Measurements from ENCODE around the gene MXRA7. TPM values are rescaled to one million over a fixed set of nuclear protein-coding genes. Genes with fewer than 3 reads are reported as not detected.

Gene MXRA7
- total and polyA plus RNA-seq, 8 donors: 41.4 to 209 (median 71.6) TPM

GRCh38 chr17:76702941-76703637 is 7.7 kb downstream of the MXRA7 start:
- peak overlapping the region in 2 of 5 donors; percentile 49 to 87 for H3K27ac ChIP-seq
- H3K4me1 ChIP-seq: peaks cover 16 to 76% (median 50%) of the 10 kb centered on the region in 4 donors
- no peaks in the 10 kb centered on the region for H3K27me3 ChIP-seq
- WGBS, 5 donors: 85 to 95% (median 91%) methylated on average over 10 of the region's 10 CpGs
- no peak overlapping the region for H3K4me3 ChIP-seq
- intact Hi-C loops (cut with DNase I; ENCODE audit: low total_unique reads): no loop called here
- no peaks in the 10 kb centered on the region for H3K36me3 ChIP-seq
- no peak for TF ChIP-seq POLR2A (IDR thresholded peaks at IDR 0.05)
- DNase-seq: no peak
- no peaks in the 10 kb centered on the region for H3K9me3 ChIP-seq

- Histone ChIP-seq H3K9me3 (no peaks in the 10 kb centered on the region), H3K4me3 (no peak overlapping the region), H3K27me3 (no peaks in the 10 kb centered on the region), H3K4me1 (peaks cover 27 to 76% (median 51%) of the 10 kb centered on the region in 4 donors), H3K27ac (peak overlapping the region in 4 of 5 donors; percentile 77 to 87 (median 86)), H3K36me3 (no peaks in the 10 kb centered on the region)
- 47 to 77% (median 72%) methylated on average over 2 of the region's 2 CpGs for WGBS, 5 donors
- intact Hi-C loops (cut with DNase I; ENCODE audit: low total_unique reads): no loop called here
- DNase-seq: no peak
- TF ChIP-seq, protein P1, sequence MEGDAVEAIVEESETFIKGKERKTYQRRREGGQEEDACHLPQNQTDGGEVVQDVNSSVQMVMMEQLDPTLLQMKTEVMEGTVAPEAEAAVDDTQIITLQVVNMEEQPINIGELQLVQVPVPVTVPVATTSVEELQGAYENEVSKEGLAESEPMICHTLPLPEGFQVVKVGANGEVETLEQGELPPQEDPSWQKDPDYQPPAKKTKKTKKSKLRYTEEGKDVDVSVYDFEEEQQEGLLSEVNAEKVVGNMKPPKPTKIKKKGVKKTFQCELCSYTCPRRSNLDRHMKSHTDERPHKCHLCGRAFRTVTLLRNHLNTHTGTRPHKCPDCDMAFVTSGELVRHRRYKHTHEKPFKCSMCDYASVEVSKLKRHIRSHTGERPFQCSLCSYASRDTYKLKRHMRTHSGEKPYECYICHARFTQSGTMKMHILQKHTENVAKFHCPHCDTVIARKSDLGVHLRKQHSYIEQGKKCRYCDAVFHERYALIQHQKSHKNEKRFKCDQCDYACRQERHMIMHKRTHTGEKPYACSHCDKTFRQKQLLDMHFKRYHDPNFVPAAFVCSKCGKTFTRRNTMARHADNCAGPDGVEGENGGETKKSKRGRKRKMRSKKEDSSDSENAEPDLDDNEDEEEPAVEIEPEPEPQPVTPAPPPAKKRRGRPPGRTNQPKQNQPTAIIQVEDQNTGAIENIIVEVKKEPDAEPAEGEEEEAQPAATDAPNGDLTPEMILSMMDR (IDR thresholded peaks at IDR 0.05): no peak
- TF ChIP-seq POLR2AphosphoS5 (IDR thresholded peaks at IDR 0.05) (no peak), EP300 (IDR thresholded peaks at IDR 0.05) (no peak), POLR2A (IDR thresholded peaks at IDR 0.05) (no peak)
Measured at GRCh38 chr17:76702076-76702475, 8.7 kb downstream of the MXRA7 start.

DNA sequence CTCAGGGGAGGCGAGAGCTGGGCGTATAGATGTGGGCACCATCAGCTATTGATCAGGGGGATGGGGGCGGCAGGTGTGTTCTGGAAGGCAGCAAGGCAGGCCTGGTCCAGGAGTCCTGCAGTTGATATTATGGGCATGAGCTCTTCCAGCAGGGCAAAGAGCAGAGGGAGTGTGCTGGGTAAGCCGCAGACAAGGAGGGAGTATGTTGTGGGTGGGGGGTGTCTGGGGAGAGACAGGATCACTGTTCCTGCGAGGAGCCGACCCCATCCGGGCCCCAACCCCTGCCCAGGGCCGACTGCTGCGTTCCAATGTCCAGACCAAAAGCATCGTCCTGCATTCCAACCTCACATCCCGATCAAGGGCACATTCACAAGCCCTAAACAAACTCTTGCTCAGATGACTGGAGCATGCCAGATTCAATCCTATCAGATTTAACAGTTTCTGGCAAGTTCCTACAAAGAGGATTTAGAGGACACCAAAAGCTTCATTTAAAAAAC is 9.2 kb downstream of the MXRA7 start:
- Histone ChIP-seq H3K27ac (peak overlapping the region; percentile 73 to 87 (median 86)), H3K36me3 (no peaks in the 10 kb centered on the region), H3K4me1 (peaks cover 27 to 75% (median 52%) of the 10 kb centered on the region in 4 donors), H3K27me3 (no peaks in the 10 kb centered on the region), H3K9me3 (no peaks in the 10 kb centered on the region), H3K4me3 (peak overlapping the region in 1 of 4 donors; percentile 11)
- 43 to 72% (median 64%) methylated on average over 11 of the region's 11 CpGs for WGBS, 5 donors
- TF ChIP-seq POLR2AphosphoS5 (IDR thresholded peaks at IDR 0.05): no peak
- TF ChIP-seq, protein P1 (IDR thresholded peaks at IDR 0.05): no peak
- TF ChIP-seq EP300 (IDR thresholded peaks at IDR 0.05): no peak
- TF ChIP-seq POLR2A (IDR thresholded peaks at IDR 0.05): no peak
- DNase-seq: peak in 1 of 2 donors; percentile 41
- intact Hi-C loops (cut with DNase I; ENCODE audit: low total_unique reads): no loop called here

DNA sequence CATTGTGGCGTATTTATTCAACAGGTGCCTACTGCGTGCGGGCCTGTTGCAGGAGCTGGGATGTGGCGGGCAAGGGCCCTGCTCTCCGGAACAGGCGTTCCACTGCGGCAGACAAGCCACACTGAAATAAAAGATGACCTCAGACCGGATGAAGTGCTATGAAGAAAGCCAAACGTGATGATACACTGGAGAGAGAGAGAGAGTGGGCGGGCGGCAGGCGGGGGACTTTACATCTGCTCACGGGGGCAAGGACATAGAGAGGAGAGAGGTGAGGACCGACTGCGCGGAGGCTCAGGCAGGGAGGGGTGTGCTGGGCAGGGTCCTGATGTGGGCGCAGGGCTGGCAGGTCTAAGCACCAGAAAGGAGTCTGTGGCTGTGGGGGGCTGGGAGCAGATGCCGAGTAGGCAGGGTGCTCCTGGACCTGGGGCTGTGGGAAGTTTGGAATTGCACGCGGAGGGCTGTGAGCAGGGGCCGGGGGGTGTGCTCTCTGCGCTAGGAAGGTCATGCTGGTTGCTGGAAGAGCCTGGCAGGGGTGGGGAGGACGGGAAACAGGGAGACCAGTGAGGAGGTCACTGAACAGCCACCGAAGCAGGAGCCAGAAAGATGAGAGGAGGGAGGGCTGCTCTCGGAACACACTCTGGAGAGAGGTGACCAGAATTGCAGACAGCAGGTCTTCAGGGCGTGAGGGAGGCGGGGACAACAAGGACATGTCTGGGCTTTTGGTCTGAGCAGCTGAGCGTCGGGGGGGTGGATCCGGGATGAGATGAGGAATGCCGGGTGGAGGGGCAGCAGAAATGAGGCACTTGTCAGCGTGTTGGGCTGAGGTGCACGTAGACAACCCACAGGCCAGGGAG is 9.9 kb downstream of the MXRA7 start:
- peaks cover 29 to 79% (median 54%) of the 10 kb centered on the region in 4 donors for H3K4me1 ChIP-seq
- H3K4me3 ChIP-seq: peak overlapping the region in 3 of 4 donors; percentile 14 to 22 (median 17)
- 56 to 71% (median 62%) methylated on average over 32 to 33 of the region's 33 CpGs for WGBS, 5 donors
- no peaks in the 10 kb centered on the region for H3K9me3 ChIP-seq
- TF ChIP-seq POLR2AphosphoS5 (IDR thresholded peaks at IDR 0.05) (peak; percentile 26 to 60 (median 45)), EP300 (IDR thresholded peaks at IDR 0.05) (no peak), POLR2A (IDR thresholded peaks at IDR 0.05) (peak in 1 of 4 donors; percentile 20)
- TF ChIP-seq, protein P1 (IDR thresholded peaks at IDR 0.05): no peak
- peak overlapping the region; percentile 73 to 87 (median 86) for H3K27ac ChIP-seq
- H3K27me3 ChIP-seq: no peaks in the 10 kb centered on the region
- DNase-seq: peak in 1 of 2 donors; percentile 90
- intact Hi-C loops (cut with DNase I; ENCODE audit: low total_unique reads): no loop called here
- no peaks in the 10 kb centered on the region for H3K36me3 ChIP-seq

Measured in stomach (tissue), 9 donors.